Ishikawa (cell line): ENCODE measurements around the gene DYRK1A.

Experiments
- CEBPB ChIP-seq: IDR thresholded peaks from 2 replicates; pipeline ENCODE4 v1.6.1; 2012
- CREB1 ChIP-seq: IDR thresholded peaks from 2 replicates; pipeline ENCODE4 v1.6.1; 2012; ENCODE audit warnings: low read depth
- EGR1 ChIP-seq: IDR thresholded peaks from 2 replicates; pipeline ENCODE4 v1.6.1; 2012
- EP300 ChIP-seq: IDR thresholded peaks from 2 replicates; pipeline ENCODE4 v1.6.1; 2012; ENCODE audit warnings: borderline replicate concordance
- FOXM1 ChIP-seq: IDR thresholded peaks from 2 replicates; pipeline ENCODE4 v1.6.1; 2012; ENCODE audit warnings: low read depth, borderline replicate concordance
- MAX ChIP-seq: IDR thresholded peaks from 2 replicates; pipeline ENCODE4 v1.6.1; 2012
- NFIC ChIP-seq: IDR thresholded peaks from 2 replicates; pipeline ENCODE4 v1.6.1; 2012
- RAD21 ChIP-seq: IDR thresholded peaks from 2 replicates; pipeline ENCODE4 v1.6.1; 2012; ENCODE audit warnings: low read depth
- TAF1 ChIP-seq: IDR thresholded peaks from 2 replicates; pipeline ENCODE4 v1.6.1; 2012; ENCODE audit warnings: low read depth, mild to moderate bottlenecking
- TCF12 ChIP-seq: IDR thresholded peaks from 2 replicates; pipeline ENCODE4 v1.6.1; 2012; ENCODE audit warnings: low read depth
- TEAD4 ChIP-seq: IDR thresholded peaks from 2 replicates; pipeline ENCODE4 v1.6.1; 2012
- YY1 ChIP-seq: IDR thresholded peaks from 2 replicates; pipeline ENCODE4 v1.6.1; 2012; ENCODE audit warnings: low read depth
- ZBTB7A ChIP-seq: IDR thresholded peaks from 2 replicates; pipeline ENCODE4 v1.6.1; 2012; ENCODE audit warnings: low read depth
- TF ChIP-seq, protein P1 (sequence below): IDR thresholded peaks from 2 replicates; pipeline ENCODE4 v1.6.1; 2012; ENCODE audit warnings: low read depth, mild to moderate bottlenecking
- TF ChIP-seq, protein P2 (sequence below): IDR thresholded peaks from 2 replicates; pipeline ENCODE4 v1.6.1; 2012

Gene DYRK1A

GRCh38 chr21:37508341-37508740 is 141.8 kb downstream of the DYRK1A start:
- TF ChIP-seq CREB1 (no peak), TEAD4 (no peak), MAX (no peak), EP300 (no peak), RAD21 (no peak), YY1 (no peak), EGR1 (no peak), CEBPB (no peak), NFIC (no peak), ZBTB7A (no peak), FOXM1 (no peak), TCF12 (no peak)
- TF ChIP-seq, protein P1, sequence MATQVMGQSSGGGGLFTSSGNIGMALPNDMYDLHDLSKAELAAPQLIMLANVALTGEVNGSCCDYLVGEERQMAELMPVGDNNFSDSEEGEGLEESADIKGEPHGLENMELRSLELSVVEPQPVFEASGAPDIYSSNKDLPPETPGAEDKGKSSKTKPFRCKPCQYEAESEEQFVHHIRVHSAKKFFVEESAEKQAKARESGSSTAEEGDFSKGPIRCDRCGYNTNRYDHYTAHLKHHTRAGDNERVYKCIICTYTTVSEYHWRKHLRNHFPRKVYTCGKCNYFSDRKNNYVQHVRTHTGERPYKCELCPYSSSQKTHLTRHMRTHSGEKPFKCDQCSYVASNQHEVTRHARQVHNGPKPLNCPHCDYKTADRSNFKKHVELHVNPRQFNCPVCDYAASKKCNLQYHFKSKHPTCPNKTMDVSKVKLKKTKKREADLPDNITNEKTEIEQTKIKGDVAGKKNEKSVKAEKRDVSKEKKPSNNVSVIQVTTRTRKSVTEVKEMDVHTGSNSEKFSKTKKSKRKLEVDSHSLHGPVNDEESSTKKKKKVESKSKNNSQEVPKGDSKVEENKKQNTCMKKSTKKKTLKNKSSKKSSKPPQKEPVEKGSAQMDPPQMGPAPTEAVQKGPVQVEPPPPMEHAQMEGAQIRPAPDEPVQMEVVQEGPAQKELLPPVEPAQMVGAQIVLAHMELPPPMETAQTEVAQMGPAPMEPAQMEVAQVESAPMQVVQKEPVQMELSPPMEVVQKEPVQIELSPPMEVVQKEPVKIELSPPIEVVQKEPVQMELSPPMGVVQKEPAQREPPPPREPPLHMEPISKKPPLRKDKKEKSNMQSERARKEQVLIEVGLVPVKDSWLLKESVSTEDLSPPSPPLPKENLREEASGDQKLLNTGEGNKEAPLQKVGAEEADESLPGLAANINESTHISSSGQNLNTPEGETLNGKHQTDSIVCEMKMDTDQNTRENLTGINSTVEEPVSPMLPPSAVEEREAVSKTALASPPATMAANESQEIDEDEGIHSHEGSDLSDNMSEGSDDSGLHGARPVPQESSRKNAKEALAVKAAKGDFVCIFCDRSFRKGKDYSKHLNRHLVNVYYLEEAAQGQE = no peak

GRCh38 chr21:37509802-37510393 is 143.3 kb downstream of the DYRK1A start:
- TF ChIP-seq ZBTB7A = no peak
- TF ChIP-seq MAX = no peak
- no peak for TF ChIP-seq CEBPB
- TF ChIP-seq, protein P2, sequence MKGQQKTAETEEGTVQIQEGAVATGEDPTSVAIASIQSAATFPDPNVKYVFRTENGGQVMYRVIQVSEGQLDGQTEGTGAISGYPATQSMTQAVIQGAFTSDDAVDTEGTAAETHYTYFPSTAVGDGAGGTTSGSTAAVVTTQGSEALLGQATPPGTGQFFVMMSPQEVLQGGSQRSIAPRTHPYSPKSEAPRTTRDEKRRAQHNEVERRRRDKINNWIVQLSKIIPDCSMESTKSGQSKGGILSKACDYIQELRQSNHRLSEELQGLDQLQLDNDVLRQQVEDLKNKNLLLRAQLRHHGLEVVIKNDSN = no peak
- TF ChIP-seq CREB1 = no peak
- TF ChIP-seq EP300 = no peak
- no peak for TF ChIP-seq RAD21
- TF ChIP-seq TEAD4 = no peak
- TF ChIP-seq FOXM1 = no peak
- no peak for TF ChIP-seq EGR1
- no peak for TF ChIP-seq NFIC
- no peak for TF ChIP-seq TCF12
- TF ChIP-seq YY1 = no peak
- TF ChIP-seq TAF1 = no peak
- TF ChIP-seq, protein P1 = no peak

DNA sequence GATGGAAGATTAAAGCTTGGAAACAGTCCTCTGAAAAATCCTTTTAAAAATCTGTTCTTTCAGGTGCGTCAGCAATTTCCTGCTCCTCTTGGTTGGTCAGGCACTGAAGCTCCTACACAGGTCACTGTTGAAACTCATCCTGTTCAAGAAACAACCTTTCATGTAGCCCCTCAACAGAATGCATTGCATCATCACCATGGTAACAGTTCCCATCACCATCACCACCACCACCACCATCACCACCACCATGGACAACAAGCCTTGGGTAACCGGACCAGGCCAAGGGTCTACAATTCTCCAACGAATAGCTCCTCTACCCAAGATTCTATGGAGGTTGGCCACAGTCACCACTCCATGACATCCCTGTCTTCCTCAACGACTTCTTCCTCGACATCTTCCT is 145.3 kb downstream of the DYRK1A start:
- TF ChIP-seq, protein P2 = no peak
- TF ChIP-seq FOXM1 (no peak), TCF12 (no peak), YY1 (no peak), EGR1 (no peak), CREB1 (no peak), RAD21 (no peak), CEBPB (no peak), TAF1 (no peak), ZBTB7A (no peak)
- TF ChIP-seq, protein P1 = no peak

GRCh38 chr21:37513383-37513782 is 146.8 kb downstream of the DYRK1A start:
- no peak for TF ChIP-seq MAX
- TF ChIP-seq EGR1 = no peak
- no peak for TF ChIP-seq TEAD4
- no peak for TF ChIP-seq EP300
